Muscle layer of duodenum (tissue), 2 donors: ENCODE data around the gene ARHGAP22.

Source experiments
- H3K27ac ChIP-seq: one replicate; pipeline ENCODE4 v1.7.0; 2013; ENCODE audit warnings: mild to moderate bottlenecking, low read length
- H3K27me3 ChIP-seq: one replicate; pipeline ENCODE4 v1.7.0; 2013; ENCODE audit warnings: low read depth, mild to moderate bottlenecking, control low read depth, low read length
- H3K36me3 ChIP-seq, 2 donors: one replicate each; pipeline ENCODE4 v1.7.0; 2013; ENCODE audit warnings: low read length in 2 of 2, control low read depth in 1 of 2, mild to moderate bottlenecking in 1 of 2; ENCODE audit not compliant: insufficient read depth in 2 of 2, control insufficient read depth in 1 of 2
- H3K4me1 ChIP-seq, 2 donors: one replicate each; pipeline ENCODE4 v1.7.0; 2013; ENCODE audit warnings: low read length in 2 of 2, mild to moderate bottlenecking in 2 of 2, control low read depth in 1 of 2, moderate library complexity in 1 of 2; ENCODE audit not compliant: insufficient read depth in 2 of 2, control insufficient read depth in 1 of 2
- H3K4me3 ChIP-seq, 2 donors: one replicate each; pipeline ENCODE4 v1.7.0; 2013; ENCODE audit warnings: low read length in 2 of 2, low read depth in 1 of 2, mild to moderate bottlenecking in 1 of 2
- H3K9me3 ChIP-seq, 2 donors: one replicate each; pipeline ENCODE4 v1.7.0; 2013; ENCODE audit warnings: low read length in 2 of 2, control low read depth in 1 of 2, mild to moderate bottlenecking in 1 of 2; ENCODE audit not compliant: control insufficient read depth in 1 of 2
- donor health status: healthy.

Gene ARHGAP22

GRCh38 chr10:48418189-48418788 is 186.6 kb downstream of the ARHGAP22 start:
- Histone ChIP-seq H3K4me3 (no peak overlapping the region), H3K27ac (no peak overlapping the region), H3K36me3 (peaks cover 0 to 7% of the 10 kb centered on the region in 2 donors), H3K9me3 (no peaks in the 10 kb centered on the region), H3K27me3 (no peaks in the 10 kb centered on the region), H3K4me1 (no peaks in the 10 kb centered on the region)

DNA sequence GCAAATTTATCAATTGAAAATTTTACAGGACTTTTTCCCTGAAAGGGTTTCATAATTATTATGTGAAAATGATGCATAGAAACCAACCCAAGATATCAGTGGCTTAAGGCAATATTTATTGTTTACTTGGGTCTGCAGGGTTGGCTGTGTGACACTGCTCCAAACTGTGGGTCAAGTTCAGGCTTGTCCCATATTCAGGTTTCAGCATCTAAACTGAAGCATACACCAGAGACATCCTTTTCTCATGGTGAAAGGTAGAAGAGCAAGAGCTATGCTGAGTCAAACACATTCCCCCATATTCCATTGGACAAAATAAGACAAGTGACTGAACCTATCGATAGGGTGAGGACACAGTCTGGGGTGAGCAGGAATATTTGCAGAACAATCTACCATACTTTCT is 187.5 kb downstream of the ARHGAP22 start:
- Histone ChIP-seq H3K9me3 (peaks cover 3 to 5% of the 10 kb centered on the region in 2 donors), H3K36me3 (peaks cover 0 to 16% of the 10 kb centered on the region in 2 donors)

DNA sequence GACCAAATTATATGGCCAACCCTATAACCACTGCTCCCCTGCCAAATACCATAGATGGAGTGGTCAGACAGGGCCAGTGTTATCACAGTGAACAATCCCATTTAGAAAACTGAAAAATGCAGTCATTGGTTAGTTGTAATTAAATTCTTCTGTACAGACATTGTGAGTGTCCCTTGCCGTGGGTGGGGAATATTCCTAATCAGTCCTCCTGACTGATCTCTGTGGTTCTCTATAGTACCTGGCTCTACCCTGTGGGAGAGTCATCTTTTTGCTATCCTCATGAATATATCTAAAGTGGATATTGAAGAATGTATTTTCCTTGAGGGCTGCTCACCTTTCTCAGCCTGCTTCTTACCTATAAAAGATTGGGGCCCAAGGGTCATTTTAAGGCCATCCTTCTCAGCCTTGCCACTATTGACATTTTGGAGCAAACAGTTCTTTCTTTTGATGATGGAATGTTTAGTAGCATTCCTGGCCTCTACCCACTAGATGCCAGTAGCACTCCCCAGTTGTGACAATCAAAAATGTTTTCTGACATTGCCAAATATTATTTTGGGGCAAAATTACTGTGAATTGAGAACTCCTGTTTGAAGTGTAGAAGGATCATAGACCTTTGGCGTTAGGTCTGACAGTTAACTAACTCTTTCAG is 188.2 kb downstream of the ARHGAP22 start:
- H3K27me3 ChIP-seq: no peaks in the 10 kb centered on the region
- peaks cover 0 to 19% of the 10 kb centered on the region in 2 donors for H3K36me3 ChIP-seq
- H3K27ac ChIP-seq: no peak overlapping the region
- H3K9me3 ChIP-seq: peaks cover 3 to 10% of the 10 kb centered on the region in 2 donors
- H3K4me1 ChIP-seq: no peaks in the 10 kb centered on the region
- H3K4me3 ChIP-seq: no peak overlapping the region

More for the DNA sequence above, 187.5 kb downstream of the ARHGAP22 start:
- Histone ChIP-seq H3K27me3 (no peaks in the 10 kb centered on the region), H3K4me3 (no peak overlapping the region), H3K27ac (no peak overlapping the region), H3K4me1 (no peaks in the 10 kb centered on the region)

DNA sequence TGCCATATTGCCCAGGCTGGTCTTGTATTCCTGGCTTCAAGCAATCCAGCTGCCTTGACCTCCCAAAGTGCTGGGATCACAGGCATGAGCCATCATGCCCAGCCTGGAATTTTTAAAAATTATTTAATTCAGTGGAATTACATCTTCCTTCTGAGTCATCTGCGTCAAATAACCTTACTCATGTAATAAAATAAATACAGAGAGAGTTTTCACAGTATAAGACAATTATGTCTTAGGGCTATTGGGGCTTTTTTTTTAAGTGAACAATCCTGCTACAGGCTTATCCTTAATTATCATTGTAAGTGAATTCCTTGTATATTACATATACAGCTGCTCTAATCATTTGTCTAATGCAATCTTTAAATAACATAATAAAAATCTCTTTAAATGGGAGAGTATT is 190.1 kb downstream of the ARHGAP22 start:
- Histone ChIP-seq H3K36me3 (peaks cover 10 to 34% of the 10 kb centered on the region in 2 donors), H3K9me3 (peaks cover 3 to 10% of the 10 kb centered on the region in 2 donors), H3K4me1 (no peaks in the 10 kb centered on the region), H3K4me3 (no peak overlapping the region), H3K27me3 (no peaks in the 10 kb centered on the region), H3K27ac (no peak overlapping the region)

GRCh38 chr10:48414160-48414559 is 190.7 kb downstream of the ARHGAP22 start:
- Histone ChIP-seq H3K36me3 (peaks cover 10 to 34% of the 10 kb centered on the region in 2 donors), H3K4me1 (no peaks in the 10 kb centered on the region), H3K4me3 (no peak overlapping the region), H3K9me3 (peaks cover 3 to 10% of the 10 kb centered on the region in 2 donors), H3K27ac (no peak overlapping the region), H3K27me3 (no peaks in the 10 kb centered on the region)

GRCh38 chr10:48412933-48413332 is 191.9 kb downstream of the ARHGAP22 start:
- Histone ChIP-seq H3K4me1 (no peaks in the 10 kb centered on the region), H3K27me3 (no peaks in the 10 kb centered on the region), H3K36me3 (peaks cover 10 to 34% of the 10 kb centered on the region in 2 donors), H3K9me3 (peaks cover 3 to 10% of the 10 kb centered on the region in 2 donors), H3K27ac (no peak overlapping the region), H3K4me3 (no peak overlapping the region)

DNA sequence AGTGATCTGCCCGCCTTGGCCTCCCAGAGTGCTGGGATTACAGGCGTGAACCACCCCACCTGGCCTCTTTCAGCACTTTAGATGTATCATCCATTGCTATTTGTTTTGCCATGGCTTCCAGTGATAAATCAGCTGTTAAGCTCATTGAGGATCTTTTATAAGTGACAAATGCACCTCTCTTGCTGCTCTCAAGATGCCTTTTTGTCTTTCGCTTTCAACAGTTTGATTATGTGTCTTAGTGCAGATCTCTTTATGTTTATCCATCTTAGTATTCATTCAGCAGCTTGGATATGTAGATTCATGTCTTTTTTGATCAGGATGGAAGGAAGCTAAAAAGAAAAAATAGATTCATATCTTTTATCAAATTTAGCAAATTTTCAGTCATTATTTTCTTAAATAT is 192.8 kb downstream of the ARHGAP22 start:
- peaks cover 10 to 34% of the 10 kb centered on the region in 2 donors for H3K36me3 ChIP-seq
- no peaks in the 10 kb centered on the region for H3K4me1 ChIP-seq
- peaks cover 3 to 10% of the 10 kb centered on the region in 2 donors for H3K9me3 ChIP-seq
- no peak overlapping the region for H3K4me3 ChIP-seq
- H3K27me3 ChIP-seq: no peaks in the 10 kb centered on the region
- no peak overlapping the region for H3K27ac ChIP-seq

DNA sequence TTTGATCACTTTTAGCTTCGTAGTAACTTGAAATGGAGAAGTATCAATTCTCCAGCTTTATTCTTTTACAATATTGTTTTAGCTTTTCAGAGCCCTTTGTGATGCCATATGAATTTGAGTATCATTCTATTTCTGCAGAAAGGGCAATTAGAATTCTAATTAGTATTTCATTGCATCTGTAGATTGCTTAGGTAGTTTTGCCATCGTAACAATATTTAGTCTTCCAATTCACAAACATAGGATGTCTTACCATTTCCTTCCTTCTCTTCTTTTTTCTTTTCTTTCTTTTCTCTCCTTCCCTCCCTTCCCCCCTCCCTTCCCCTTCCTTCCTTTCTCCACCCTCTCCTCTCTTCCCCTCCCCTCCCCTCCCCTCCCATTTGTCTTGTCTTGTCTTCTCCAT is 193.4 kb downstream of the ARHGAP22 start:
- H3K4me3 ChIP-seq: no peak overlapping the region
- H3K27me3 ChIP-seq: no peaks in the 10 kb centered on the region
- no peak overlapping the region for H3K27ac ChIP-seq
- peaks cover 3 to 10% of the 10 kb centered on the region in 2 donors for H3K9me3 ChIP-seq
- peaks cover 10 to 34% of the 10 kb centered on the region in 2 donors for H3K36me3 ChIP-seq
- H3K4me1 ChIP-seq: no peaks in the 10 kb centered on the region

DNA sequence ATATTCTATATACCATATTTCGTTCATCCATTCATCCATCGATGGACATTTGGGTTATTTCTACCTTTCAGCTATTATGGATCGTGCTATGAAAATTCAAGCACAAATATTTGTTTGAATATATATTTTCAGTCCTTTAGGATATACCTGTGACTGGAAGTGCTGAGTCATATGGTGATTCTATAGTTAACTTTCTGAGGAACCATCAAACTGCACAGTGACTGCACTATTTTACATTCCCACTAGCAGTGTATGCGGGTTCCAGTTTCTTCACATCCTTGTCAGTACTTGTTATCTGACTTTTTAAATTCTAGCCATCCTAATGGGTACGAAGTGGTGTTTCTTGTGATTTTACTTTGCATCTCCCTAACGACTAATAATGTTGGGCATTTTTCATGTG is 194.4 kb downstream of the ARHGAP22 start:
- H3K9me3 ChIP-seq: peaks cover 3 to 10% of the 10 kb centered on the region in 2 donors
- H3K27ac ChIP-seq: no peak overlapping the region
- H3K4me3 ChIP-seq: no peak overlapping the region
- no peaks in the 10 kb centered on the region for H3K4me1 ChIP-seq
- H3K36me3 ChIP-seq: peaks cover 10 to 34% of the 10 kb centered on the region in 2 donors
- no peaks in the 10 kb centered on the region for H3K27me3 ChIP-seq

GRCh38 chr10:48406658-48407057 is 198.2 kb downstream of the ARHGAP22 start:
- H3K4me3 ChIP-seq: no peak overlapping the region
- H3K9me3 ChIP-seq: no peaks in the 10 kb centered on the region
- H3K4me1 ChIP-seq: no peaks in the 10 kb centered on the region
- peaks cover 10 to 19% of the 10 kb centered on the region in 2 donors for H3K36me3 ChIP-seq
- no peak overlapping the region for H3K27ac ChIP-seq
- H3K27me3 ChIP-seq: no peaks in the 10 kb centered on the region

DNA sequence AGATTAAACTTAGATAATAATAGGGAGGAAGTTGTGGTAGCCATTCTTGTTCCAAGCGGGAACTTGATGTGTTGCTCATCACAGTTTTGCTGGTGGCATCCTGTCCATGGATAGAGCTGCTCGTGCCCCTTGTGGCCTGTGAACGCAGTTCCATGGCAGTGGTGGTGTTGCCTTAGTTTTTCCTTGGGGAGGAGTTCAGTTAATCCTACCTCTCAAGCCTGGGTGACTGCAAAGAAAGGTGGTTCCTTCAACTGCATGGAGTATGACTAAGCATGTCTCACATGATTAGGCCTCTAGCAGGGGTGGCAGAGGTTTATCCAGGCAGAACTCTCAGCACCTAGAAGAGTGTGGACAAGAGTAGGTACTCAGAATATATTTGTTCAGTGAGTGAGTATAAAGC is 198.7 kb downstream of the ARHGAP22 start:
- no peaks in the 10 kb centered on the region for H3K9me3 ChIP-seq
- H3K4me1 ChIP-seq: no peaks in the 10 kb centered on the region
- peaks cover 10 to 15% of the 10 kb centered on the region in 2 donors for H3K36me3 ChIP-seq
- no peak overlapping the region for H3K27ac ChIP-seq
- no peaks in the 10 kb centered on the region for H3K27me3 ChIP-seq
- H3K4me3 ChIP-seq: no peak overlapping the region
